Fibroblast of lung (primary cell): ENCODE results near the gene CMC1.

Source experiments
- EZH2 ChIP-seq: IDR thresholded peaks from 2 replicates; pipeline ENCODE4 v1.5.1; 2012; ENCODE audit warnings: low read length, control low read depth, mild to moderate bottlenecking; ENCODE audit errors: missing control alignments
- TF ChIP-seq, protein P1 (sequence below), 2 donors: IDR thresholded peaks in 1 of 2; conservative IDR thresholded peaks in 1 of 2; 1 replicate in 1 of 2; 2 replicates in 1 of 2; pipeline ENCODE4 v1.5.1; 2011 to 2012; ENCODE audit warnings: low read length in 2 of 2, control low read depth in 1 of 2, inconsistent platforms in 1 of 2, low read depth in 1 of 2, mild to moderate bottlenecking in 1 of 2

DNA sequence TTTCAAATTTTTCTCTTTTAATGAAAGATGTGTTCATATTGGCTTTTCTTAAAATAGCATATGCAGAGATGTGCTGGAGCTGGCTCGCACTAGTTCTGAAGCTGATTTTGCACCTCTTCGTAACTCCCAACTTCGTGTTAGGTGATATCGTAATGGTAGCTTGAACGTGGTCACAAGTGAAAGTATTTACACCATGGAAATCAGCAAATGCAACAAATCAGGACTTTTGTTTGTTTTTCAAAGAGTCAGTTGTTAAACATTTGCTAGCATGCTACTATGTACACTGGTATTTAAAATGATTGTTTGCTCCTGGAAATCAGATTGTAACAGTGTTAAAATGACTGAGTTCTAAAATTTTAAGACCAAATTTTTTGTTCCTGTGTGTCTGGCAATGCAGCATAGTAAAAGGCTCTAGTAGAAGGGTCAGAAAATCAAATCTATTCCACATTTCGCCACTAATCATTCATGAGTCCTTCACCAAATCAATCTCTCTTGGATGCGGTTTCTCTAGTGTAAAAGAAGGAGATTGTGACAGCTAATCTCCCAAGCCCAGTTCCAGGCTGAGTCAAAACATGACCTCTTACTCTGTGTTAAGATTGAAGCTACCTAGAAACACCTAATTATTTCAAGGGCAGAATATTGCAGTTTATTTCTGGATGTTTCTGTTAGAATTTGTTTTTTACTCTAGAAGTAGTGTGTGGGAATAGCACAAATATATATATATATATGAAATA lies 34.3 kb upstream of the CMC1 start:
- TF ChIP-seq, protein P1, sequence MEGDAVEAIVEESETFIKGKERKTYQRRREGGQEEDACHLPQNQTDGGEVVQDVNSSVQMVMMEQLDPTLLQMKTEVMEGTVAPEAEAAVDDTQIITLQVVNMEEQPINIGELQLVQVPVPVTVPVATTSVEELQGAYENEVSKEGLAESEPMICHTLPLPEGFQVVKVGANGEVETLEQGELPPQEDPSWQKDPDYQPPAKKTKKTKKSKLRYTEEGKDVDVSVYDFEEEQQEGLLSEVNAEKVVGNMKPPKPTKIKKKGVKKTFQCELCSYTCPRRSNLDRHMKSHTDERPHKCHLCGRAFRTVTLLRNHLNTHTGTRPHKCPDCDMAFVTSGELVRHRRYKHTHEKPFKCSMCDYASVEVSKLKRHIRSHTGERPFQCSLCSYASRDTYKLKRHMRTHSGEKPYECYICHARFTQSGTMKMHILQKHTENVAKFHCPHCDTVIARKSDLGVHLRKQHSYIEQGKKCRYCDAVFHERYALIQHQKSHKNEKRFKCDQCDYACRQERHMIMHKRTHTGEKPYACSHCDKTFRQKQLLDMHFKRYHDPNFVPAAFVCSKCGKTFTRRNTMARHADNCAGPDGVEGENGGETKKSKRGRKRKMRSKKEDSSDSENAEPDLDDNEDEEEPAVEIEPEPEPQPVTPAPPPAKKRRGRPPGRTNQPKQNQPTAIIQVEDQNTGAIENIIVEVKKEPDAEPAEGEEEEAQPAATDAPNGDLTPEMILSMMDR (conservative IDR thresholded peaks at IDR 0.05 in 1 of 2, IDR thresholded peaks at IDR 0.05 in 1 of 2; ENCODE audit: low read depth in 1 of 2, low read length in 2 of 2), result no peak
- TF ChIP-seq EZH2, result no peak
